Activated naive CD4-positive, alpha-beta T cell treated with anti-CD3 and anti-CD28 coated beads, Interleukin-2, amount 50 U/mL, for 16 hours (primary cell): ENCODE results near the gene EREG.

Experiments used
- DNase-seq: peaks from one replicate; pipeline ENCODE4 v3.0.0-alpha.2; 2020

Gene EREG

GRCh38 chr4:74353858-74354257 is 11.1 kb upstream of the EREG start:
- DNase-seq = no peak

GRCh38 chr4:74357965-74358364 is 7.0 kb upstream of the EREG start:
- DNase-seq = no peak

- no peak for DNase-seq
Observed at GRCh38 chr4:74361671-74362070, 3.3 kb upstream of the EREG start.

GRCh38 chr4:74362347-74362746 is 2.6 kb upstream of the EREG start:
- DNase-seq = no peak

DNA sequence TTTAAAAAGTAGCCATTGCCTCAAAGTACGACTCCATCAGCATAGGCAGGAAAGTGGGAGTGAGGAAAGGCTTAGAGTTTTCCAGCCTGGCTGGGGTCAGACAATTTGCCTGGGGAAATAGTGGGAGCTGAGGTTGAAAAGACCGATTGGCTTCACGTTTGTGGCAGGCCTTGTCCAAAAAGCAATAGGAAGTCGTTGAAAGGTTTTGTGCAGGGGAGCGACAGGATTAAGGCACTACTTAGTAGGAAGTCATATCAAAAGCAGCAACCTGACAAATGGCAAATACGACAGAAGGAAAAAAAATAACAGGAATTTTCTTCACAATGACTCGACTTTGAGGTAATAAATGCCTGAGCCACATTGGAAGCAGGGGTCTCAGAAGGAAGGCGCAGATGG is 691 bp upstream of the EREG start:
- DNase-seq = no peak

DNA sequence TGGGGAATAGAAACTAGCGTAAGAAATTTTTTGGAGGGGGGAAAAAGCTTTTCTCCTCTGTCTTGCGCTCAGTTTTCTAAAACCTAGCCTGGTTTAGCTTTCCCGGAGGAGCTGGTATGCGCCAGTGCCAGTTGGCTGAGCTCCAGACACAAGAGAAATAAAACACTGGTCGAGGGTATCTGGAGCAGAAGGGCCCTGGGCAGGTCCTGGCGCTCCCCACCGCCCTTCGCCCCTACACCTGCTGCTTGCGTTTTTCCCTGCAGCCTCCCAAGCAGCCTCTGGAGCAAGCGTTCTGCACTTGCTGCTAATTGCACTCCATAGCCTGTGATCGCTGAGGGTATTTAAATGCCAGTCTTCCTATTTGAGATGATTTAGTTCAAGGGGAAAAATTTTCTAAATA is 816 bp downstream of the EREG start:
- no peak for DNase-seq

- DNase-seq = no peak
Observed at GRCh38 chr4:74366367-74366911, 1.5 kb downstream of the EREG start.

- DNase-seq = no peak
Observed at GRCh38 chr4:74367656-74368290, 2.8 kb downstream of the EREG start.

GRCh38 chr4:74368596-74368995 is 3.7 kb downstream of the EREG start:
- no peak for DNase-seq

GRCh38 chr4:74369855-74370254 is 4.9 kb downstream of the EREG start:
- no peak for DNase-seq

DNA sequence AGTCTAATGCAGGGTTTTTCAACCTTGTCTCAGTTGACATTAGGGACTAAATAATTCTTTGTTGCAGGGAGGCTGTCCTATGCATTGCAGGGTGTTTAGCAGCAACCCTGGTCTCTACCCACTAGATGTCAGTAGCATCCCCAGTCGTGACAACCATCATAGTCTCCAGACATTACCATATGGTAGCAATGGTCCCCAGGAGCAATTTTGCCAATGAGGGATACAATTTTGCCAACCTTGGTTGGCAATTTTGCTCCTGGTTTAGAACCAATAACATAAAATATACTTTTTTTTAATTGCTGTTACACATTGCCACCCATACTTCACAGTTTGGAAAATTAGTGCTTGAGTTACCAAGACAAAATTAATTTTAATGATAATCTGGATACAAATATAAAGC is 6.0 kb downstream of the EREG start:
- no peak for DNase-seq

GRCh38 chr4:74374128-74374527 is 9.2 kb downstream of the EREG start:
- DNase-seq = no peak

- no peak for DNase-seq
Observed at GRCh38 chr4:74374561-74375327, 9.8 kb downstream of the EREG start.

GRCh38 chr4:74375824-74376426 is 11.0 kb downstream of the EREG start:
- no peak for DNase-seq

- DNase-seq = no peak
Observed at GRCh38 chr4:74376888-74377483, 12.0 kb downstream of the EREG start.

DNA sequence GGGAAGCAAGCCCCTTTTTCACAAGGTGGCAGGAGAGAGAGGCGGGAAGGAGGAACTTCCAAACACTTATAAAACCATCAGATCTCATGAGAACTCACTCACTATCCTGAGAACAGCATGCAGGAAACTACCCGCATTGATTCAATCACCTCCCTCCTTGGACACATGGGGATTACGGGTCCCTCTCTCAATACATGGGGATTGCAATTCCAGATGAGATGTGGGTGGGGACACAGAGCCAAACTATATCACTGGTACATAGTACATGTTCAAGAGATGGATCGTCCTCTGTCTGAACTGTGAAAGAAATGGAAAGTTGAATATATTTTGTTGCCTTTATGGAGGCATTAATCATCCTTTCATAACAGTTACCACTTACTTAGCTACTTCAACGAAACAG is 12.8 kb downstream of the EREG start:
- no peak for DNase-seq

DNA sequence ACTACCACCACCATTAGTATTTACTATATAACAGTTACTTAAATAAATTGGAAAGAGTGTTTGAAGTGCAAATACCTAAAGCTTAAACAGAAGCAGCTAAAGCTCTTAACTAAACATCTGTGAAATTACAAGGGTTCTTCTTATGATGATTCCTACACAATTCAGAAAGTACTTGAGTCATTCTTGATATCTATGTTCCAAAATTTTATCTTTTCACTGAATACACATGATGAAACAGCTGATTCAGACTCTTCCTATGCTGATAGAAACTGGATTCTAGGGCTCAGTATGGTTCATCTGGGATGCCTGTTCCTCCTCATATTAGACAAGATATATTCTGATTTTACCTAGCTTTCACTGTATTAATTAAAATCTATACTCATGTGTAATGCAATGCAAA is 13.6 kb downstream of the EREG start:
- no peak for DNase-seq

- no peak for DNase-seq
Observed at GRCh38 chr4:74379912-74380311, 15.0 kb downstream of the EREG start.

- DNase-seq = no peak
Observed at GRCh38 chr4:74385386-74385785, 20.4 kb downstream of the EREG start.

DNA sequence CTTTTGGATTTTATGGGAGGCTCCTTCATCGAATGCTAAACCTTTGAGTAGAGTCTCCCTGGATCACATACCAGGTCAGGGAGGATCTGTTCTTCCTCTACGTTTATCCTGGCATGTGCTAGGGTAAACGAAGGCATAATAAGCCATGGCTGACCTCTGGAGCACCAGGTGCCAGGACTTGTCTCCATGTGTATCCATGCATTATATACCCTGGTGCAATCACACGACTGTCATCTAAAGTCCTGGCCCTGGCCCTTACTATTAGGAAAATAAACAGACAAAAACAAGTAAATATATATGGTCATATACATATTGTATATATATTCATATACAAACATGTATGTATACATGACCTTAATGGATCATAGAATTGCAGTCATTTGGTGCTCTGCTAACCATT is 21.2 kb downstream of the EREG start:
- DNase-seq = no peak

DNA sequence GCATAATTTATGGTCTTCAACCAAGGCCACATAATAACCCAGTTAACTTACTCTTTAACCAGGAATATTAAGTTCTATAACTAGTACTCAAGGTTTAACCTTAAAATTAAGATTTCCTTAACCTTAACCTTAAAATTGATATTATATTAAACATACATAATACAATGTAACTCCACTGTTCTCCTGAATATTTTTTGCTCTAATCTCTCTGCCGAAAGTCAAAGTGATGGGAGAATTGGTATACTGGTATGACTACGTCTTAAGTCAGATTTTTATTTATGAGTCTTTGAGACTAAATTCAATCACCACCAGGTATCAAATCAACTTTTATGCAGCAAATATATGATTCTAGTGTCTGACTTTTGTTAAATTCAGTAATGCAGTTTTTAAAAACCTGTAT is 22.8 kb downstream of the EREG start:
- DNase-seq = no peak

DNA sequence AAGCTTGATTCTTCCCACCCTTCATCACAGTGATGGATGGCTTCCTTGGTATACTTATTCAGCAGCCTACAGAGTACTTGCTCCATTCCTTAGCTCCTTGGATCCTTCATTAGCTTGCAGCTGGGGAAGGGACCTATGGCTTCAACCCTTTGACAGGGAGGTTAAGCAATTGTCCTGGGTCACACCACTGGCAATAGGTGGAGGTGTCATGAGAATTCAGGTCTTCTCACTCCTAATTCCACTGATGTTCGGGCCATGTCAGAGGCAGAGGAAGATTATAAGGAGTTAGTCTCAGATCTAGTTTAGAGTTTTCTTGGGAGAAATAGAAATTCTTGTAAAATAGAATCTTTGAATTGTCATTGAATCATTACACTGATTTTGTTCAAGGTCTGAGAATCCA is 24.5 kb downstream of the EREG start:
- DNase-seq = no peak

GRCh38 chr4:74390677-74391076 is 25.7 kb downstream of the EREG start:
- DNase-seq = no peak

GRCh38 chr4:74391346-74391745 is 26.4 kb downstream of the EREG start:
- no peak for DNase-seq
